Naive thymus-derived CD8-positive, alpha-beta T cell (primary cell): Measurements from ENCODE around the gene LANCL2. TPM values are rescaled to one million over a fixed set of nuclear protein-coding genes. Genes with fewer than 3 reads are reported as not detected.
"Not testable (repeated sequence)": the region's sequence is repeated elsewhere in the genome, so short reads cannot be mapped to it uniquely, and the experiment has no call there.

Experiments
- ATAC-seq, 2 donors: fragments of 150-1000 bp; cut with Tn5 transposase in 1 of 2; sonication (Bioruptor Pico), chemical (Tn5 transposase) in 1 of 2; 1 replicate in 1 of 2; 2 replicates in 1 of 2; pipeline ENCODE4 v1.10.0; 2021; ENCODE audit warnings: mild to moderate bottlenecking in 2 of 2, moderate library complexity in 2 of 2
- POLR2A ChIA-PET: fragments of 350-600 bp; sonication (Branson Sonifier 250); formaldehyde crosslinking; loops from one replicate; lab custom pipeline; 2021; ENCODE audit warnings: antibody characterized with exemption; lab: Charles Lee
- DNase-seq, 10 donors: peaks; one replicate each; pipeline versions ENCODE4 v3.0.0 to v3.0.0-alpha.2; 2020 to 2022
- H3K27ac Mint-ChIP-seq, 10 donors: one replicate each; pipeline ENCODE4 v1.8.0; 2020 to 2022; ENCODE audit warnings: mild to moderate bottlenecking in 10 of 10, mixed read lengths in 10 of 10, moderate library complexity in 4 of 10, inconsistent platforms in 1 of 10
- H3K27me3 Mint-ChIP-seq, 5 donors: one replicate each; pipeline ENCODE4 v1.8.0; 2021 to 2022; ENCODE audit warnings: mixed read lengths in 5 of 5
- H3K36me3 Mint-ChIP-seq, 3 donors: one replicate each; pipeline ENCODE4 v1.8.0; 2020 to 2022; ENCODE audit warnings: mixed read lengths in 3 of 3, mild to moderate bottlenecking in 2 of 3, inconsistent platforms in 1 of 3
- H3K4me1 Mint-ChIP-seq, 4 donors: one replicate each; pipeline ENCODE4 v1.8.0; 2021 to 2022; ENCODE audit warnings: mixed read lengths in 4 of 4
- H3K4me3 Mint-ChIP-seq, 10 donors: one replicate each; pipeline ENCODE4 v1.8.0; 2020 to 2022; ENCODE audit warnings: mild to moderate bottlenecking in 10 of 10, mixed read lengths in 10 of 10, moderate library complexity in 6 of 10, inconsistent platforms in 1 of 10
- H3K9me3 Mint-ChIP-seq, 9 donors: one replicate each; pipeline ENCODE4 v1.8.0; 2020 to 2022; ENCODE audit warnings: mixed read lengths in 9 of 9, mild to moderate bottlenecking in 3 of 9, inconsistent platforms in 1 of 9, moderate library complexity in 1 of 9
- polyA plus RNA-seq, 3 donors: library from polyadenylated mRNA; unstranded; fragments of 300-500 nt; fragmentation: Illumina TruSeq; gene quantifications; one replicate each; pipeline ENCODE4 v1.2.3, GENCODE V29; 2021
- total RNA-seq, 8 experiments: library from RNA in 2 of 8; stranded (reverse) in 2 of 8; gene quantifications; one replicate each; pipeline ENCODE4 v1.2.3 and lab custom pipeline; 2021 to 2026

Gene LANCL2
- total and polyA plus RNA-seq, 5 experiments from 2014 or later, result 4.6 to 7.0 (median 5.7) TPM

DNA sequence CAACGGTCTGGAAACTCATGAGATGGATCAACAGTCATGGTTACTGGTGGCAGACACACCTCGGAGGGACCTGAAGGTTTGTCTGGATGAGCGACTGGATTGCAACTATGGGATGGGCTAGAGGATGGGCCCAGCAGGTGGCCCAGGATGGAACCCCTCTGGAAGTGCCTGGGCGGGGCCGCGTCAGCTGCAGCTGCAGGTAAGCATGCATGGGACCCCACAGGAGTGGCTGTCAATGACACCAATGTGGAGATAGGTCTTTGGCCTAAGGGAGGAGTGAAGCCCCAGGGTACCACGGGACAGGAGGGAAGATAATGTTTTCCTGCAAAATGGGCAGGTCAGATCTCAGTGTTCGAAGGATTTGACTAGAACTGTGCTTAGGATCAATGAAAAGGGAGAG is 103.4 kb downstream of the LANCL2 start:
- H3K27ac Mint-ChIP-seq, result peak overlapping the region; percentile 89 to 97 (median 94)
- POLR2A ChIA-PET, result interaction anchor here (0.9 to 5.4 kb wide), 7 partner anchors 16 to 638 kb away, joined by 3 to 28 read pairs (median 4); partner anchors contain the start of genes CHCHD2, LANCL2 and VOPP1
- H3K9me3 Mint-ChIP-seq, result peaks cover 0 to 4% (median 0%) of the 10 kb centered on the region in 9 donors
- H3K27me3 Mint-ChIP-seq, result no peaks in the 10 kb centered on the region
- ATAC-seq, result no peak
- H3K36me3 Mint-ChIP-seq, result peaks cover 0 to 28% (median 17%) of the 10 kb centered on the region in 3 donors
- no peak for DNase-seq
- H3K4me3 Mint-ChIP-seq, result peak overlapping the region in 9 of 10 donors; percentile 12 to 77 (median 51)
- H3K4me1 Mint-ChIP-seq, result peaks cover 20 to 80% (median 63%) of the 10 kb centered on the region in 4 donors

- peaks cover 25 to 81% (median 68%) of the 10 kb centered on the region in 4 donors for H3K4me1 Mint-ChIP-seq
- H3K4me3 Mint-ChIP-seq, result peak overlapping the region; percentile 19 to 77 (median 52)
- ATAC-seq (peak; percentile 78 to 80), DNase-seq (peak in 5 of 10 donors; percentile 29 to 80 (median 46))
- H3K27me3 Mint-ChIP-seq, result no peaks in the 10 kb centered on the region
- POLR2A ChIA-PET, result interaction anchor here (0.8 to 5.4 kb wide), 12 partner anchors 10 to 637 kb away, joined by 3 to 28 read pairs (median 4); partner anchors contain the start of genes CHCHD2, LANCL2 and VOPP1
- peaks cover 0 to 4% (median 0%) of the 10 kb centered on the region in 9 donors for H3K9me3 Mint-ChIP-seq
- peaks cover 0 to 25% (median 11%) of the 10 kb centered on the region in 3 donors for H3K36me3 Mint-ChIP-seq
- peak overlapping the region; percentile 89 to 97 (median 94) for H3K27ac Mint-ChIP-seq
Measured at GRCh38 chr7:55469271-55469681, 104.1 kb downstream of the LANCL2 start.

- POLR2A ChIA-PET, result interaction anchor here (0.5 to 5.4 kb wide), 14 partner anchors 9 to 595 kb away, joined by 3 to 28 read pairs (median 4); partner anchors contain the start of genes LANCL2 and VOPP1
- ATAC-seq (no peak), DNase-seq (no peak)
- H3K4me1 Mint-ChIP-seq, result peaks cover 28 to 81% (median 71%) of the 10 kb centered on the region in 4 donors
- no peaks in the 10 kb centered on the region for H3K27me3 Mint-ChIP-seq
- H3K9me3 Mint-ChIP-seq, result peaks cover 0 to 2% (median 0%) of the 10 kb centered on the region in 9 donors
- H3K36me3 Mint-ChIP-seq, result peaks cover 0 to 22% (median 8%) of the 10 kb centered on the region in 3 donors
- peak overlapping the region; percentile 19 to 77 (median 52) for H3K4me3 Mint-ChIP-seq
- H3K27ac Mint-ChIP-seq, result peak overlapping the region; percentile 89 to 97 (median 94)
Measured at GRCh38 chr7:55469721-55470120, 104.6 kb downstream of the LANCL2 start.

DNA sequence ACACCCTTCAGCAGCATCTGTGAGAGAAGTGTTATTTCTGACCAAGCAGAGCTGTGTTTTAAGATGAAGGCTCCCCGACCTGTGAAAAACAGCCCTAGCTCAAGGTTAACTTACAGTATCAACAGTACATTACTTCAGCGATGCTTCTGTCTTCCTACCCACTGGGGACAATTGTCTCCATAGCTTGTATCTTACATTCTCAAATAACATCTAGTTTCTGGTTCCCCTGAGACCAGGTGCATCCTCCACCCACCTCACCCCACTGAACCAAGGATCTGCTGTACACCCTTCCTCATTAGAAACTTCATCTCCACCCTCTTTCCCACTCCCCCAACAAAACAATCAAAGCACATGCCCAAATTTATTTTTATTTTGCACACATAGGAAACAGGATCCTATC is 105.1 kb downstream of the LANCL2 start:
- ATAC-seq (no peak), DNase-seq (no peak)
- Mint-ChIP-seq H3K4me3 (peak overlapping the region in 9 of 10 donors; percentile 25 to 72 (median 56)), H3K9me3 (no peaks in the 10 kb centered on the region), H3K27ac (peak overlapping the region; percentile 82 to 97 (median 95)), H3K36me3 (peaks cover 0 to 17% (median 3%) of the 10 kb centered on the region in 3 donors), H3K4me1 (peaks cover 31 to 81% (median 75%) of the 10 kb centered on the region in 4 donors), H3K27me3 (no peaks in the 10 kb centered on the region)
- POLR2A ChIA-PET, result interaction anchor here (0.5 to 5.4 kb wide), 8 partner anchors 12 to 595 kb away, joined by 3 to 28 read pairs (median 4); partner anchors contain the start of genes LANCL2 and VOPP1

GRCh38 chr7:55471594-55471993 is 106.5 kb downstream of the LANCL2 start:
- Mint-ChIP-seq H3K4me1 (peaks cover 38 to 83% (median 78%) of the 10 kb centered on the region in 4 donors), H3K36me3 (peaks cover 0 to 12% (median 0%) of the 10 kb centered on the region in 3 donors), H3K4me3 (peak overlapping the region in 1 of 10 donors; percentile 25), H3K27ac (peak overlapping the region in 3 of 10 donors; percentile 48 to 79 (median 62))
- H3K27me3 Mint-ChIP-seq, DNase-seq, ATAC-seq, POLR2A ChIA-PET, H3K9me3 Mint-ChIP-seq: not testable (repeated sequence)

- DNase-seq, H3K4me3 Mint-ChIP-seq, H3K9me3 Mint-ChIP-seq, H3K27ac Mint-ChIP-seq, POLR2A ChIA-PET, H3K27me3 Mint-ChIP-seq, H3K36me3 Mint-ChIP-seq: not testable (repeated sequence)
- H3K4me1 Mint-ChIP-seq, result peaks cover 45 to 85% (median 79%) of the 10 kb centered on the region in 4 donors
- ATAC-seq, result peak; percentile 31 to 67
Measured at GRCh38 chr7:55472406-55472805, 107.3 kb downstream of the LANCL2 start.

GRCh38 chr7:55472928-55473725 is 108.0 kb downstream of the LANCL2 start:
- Mint-ChIP-seq H3K36me3 (peaks cover 0 to 9% (median 3%) of the 10 kb centered on the region in 3 donors), H3K4me3 (peak overlapping the region in 4 of 10 donors; percentile 45 to 84 (median 74))
- POLR2A ChIA-PET, result no interaction called here

DNA sequence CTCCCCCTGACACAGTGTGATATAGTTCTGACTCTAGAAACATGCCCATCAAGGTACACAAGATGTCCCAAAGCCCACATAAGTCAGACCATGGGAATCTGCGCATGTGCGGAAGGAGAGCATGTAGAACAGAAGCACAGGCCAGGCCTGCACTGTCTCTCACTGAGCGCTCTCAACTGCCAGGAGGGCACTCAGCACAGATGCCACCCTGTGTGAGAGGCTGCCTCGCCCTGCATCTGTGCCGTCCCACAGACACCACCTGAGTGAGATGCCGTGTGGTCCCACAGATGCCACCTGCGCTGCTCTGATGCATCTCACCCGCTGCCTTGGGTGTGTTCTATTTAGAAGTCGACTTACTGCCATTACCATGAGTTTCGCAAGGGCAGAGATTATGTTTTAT is 108.8 kb downstream of the LANCL2 start:
- no peak for ATAC-seq
- POLR2A ChIA-PET, result no interaction called here
- peaks cover 0 to 9% (median 3%) of the 10 kb centered on the region in 3 donors for H3K36me3 Mint-ChIP-seq
- peak in 1 of 10 donors; percentile 28 for DNase-seq
- peak overlapping the region; percentile 84 to 96 (median 90) for H3K27ac Mint-ChIP-seq
- H3K4me1 Mint-ChIP-seq, result peaks cover 49 to 85% (median 79%) of the 10 kb centered on the region in 4 donors
- peak overlapping the region in 8 of 10 donors; percentile 66 to 84 (median 75) for H3K4me3 Mint-ChIP-seq
- H3K27me3 Mint-ChIP-seq, result no peaks in the 10 kb centered on the region
- H3K9me3 Mint-ChIP-seq, result no peaks in the 10 kb centered on the region

More at GRCh38 chr7:55472928-55473725, 108.0 kb downstream of the LANCL2 start:
- DNase-seq (peak in 1 of 10 donors; percentile 67), ATAC-seq (peak; percentile 7 to 23)
- Mint-ChIP-seq H3K9me3 (no peaks in the 10 kb centered on the region), H3K27me3 (no peaks in the 10 kb centered on the region), H3K27ac (peak overlapping the region; percentile 17 to 96 (median 90)), H3K4me1 (peaks cover 48 to 85% (median 80%) of the 10 kb centered on the region in 4 donors)

- peaks cover 0 to 7% (median 3%) of the 10 kb centered on the region in 3 donors for H3K36me3 Mint-ChIP-seq
- H3K9me3 Mint-ChIP-seq, result no peaks in the 10 kb centered on the region
- peak in 4 of 10 donors; percentile 12 to 60 (median 48) for DNase-seq
- peak overlapping the region; percentile 43 to 86 (median 72) for H3K4me3 Mint-ChIP-seq
- peak overlapping the region; percentile 86 to 96 (median 91) for H3K27ac Mint-ChIP-seq
- peaks cover 49 to 76% (median 71%) of the 10 kb centered on the region in 4 donors for H3K4me1 Mint-ChIP-seq
- peak; percentile 41 to 67 for ATAC-seq
- no peaks in the 10 kb centered on the region for H3K27me3 Mint-ChIP-seq
- POLR2A ChIA-PET, result interaction anchor here (1.2 kb wide), 1 partner anchor 97 kb away, joined by 7 read pairs; the partner anchor contains the start of gene VOPP1
Measured at GRCh38 chr7:55474944-55475854, 110.1 kb downstream of the LANCL2 start.

DNA sequence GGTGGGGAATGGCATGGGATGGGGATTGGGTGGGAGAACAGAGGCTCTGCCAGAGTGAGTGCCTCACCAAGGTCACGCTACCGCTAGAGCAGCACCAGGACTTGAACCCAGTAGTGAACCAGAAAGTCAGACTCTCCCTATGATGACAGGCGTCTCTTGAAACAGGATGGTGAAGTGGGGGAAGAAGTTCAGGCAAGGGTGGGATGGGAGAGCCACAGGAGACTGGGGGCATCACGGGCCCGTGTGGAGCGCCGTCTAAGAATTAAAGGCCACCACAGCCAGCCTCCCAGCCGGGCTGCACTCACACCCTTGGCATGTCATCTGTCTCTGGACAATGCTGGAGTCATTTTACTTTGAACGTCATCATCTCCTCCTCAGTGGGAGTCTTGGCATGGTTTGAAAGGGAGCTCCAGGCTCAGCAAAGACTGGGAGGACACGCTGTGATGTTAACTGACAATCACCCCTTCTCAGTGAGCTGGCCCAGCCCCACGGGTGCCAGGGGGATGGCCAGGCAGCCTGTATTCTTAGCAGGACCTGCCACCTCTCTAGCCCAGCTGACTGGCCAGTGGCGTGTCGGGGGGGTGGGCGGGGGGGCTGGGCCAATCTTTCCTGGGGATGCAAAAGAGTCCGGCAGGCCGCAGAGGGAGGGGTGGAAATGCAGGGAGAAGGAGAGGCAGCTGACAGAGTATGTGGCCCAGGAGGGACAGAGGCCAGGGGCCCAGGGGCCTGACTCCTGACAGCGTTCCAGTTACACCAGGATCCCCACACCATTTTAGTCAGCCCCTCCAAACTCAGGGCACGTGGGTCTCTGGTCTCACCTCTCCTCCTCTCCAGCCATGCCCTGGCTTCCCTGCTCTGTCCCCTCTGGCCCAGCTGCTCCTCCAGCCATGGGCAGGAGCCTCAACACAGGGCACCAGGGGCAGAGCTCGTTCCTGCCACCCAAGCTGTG is 111.0 kb downstream of the LANCL2 start:
- POLR2A ChIA-PET, result no interaction called here

More for the DNA sequence above, 111.0 kb downstream of the LANCL2 start:
- Mint-ChIP-seq H3K36me3 (peaks cover 0 to 7% (median 3%) of the 10 kb centered on the region in 3 donors), H3K9me3 (no peaks in the 10 kb centered on the region), H3K4me1 (peaks cover 50 to 79% (median 70%) of the 10 kb centered on the region in 4 donors), H3K27me3 (no peaks in the 10 kb centered on the region), H3K4me3 (peak overlapping the region; percentile 43 to 86 (median 72)), H3K27ac (peak overlapping the region; percentile 86 to 96 (median 91))
- no peak for DNase-seq
- no peak for ATAC-seq
